Psoas muscle (tissue), 8 donors: ENCODE data around the gene LGR4. TPM values are rescaled to one million over a fixed set of nuclear protein-coding genes. Genes with fewer than 3 reads are reported as not detected.
A peak's percentile ranks its signal among the peaks of the same experiment; 100 is the strongest.

Source experiments
- ATAC-seq, 4 donors: fragments of 200-7000 bp; cut with Tn5 transposase; one replicate each; pipeline ENCODE4 v1.9.1; 2020; ENCODE audit warnings: moderate library complexity in 3 of 4, mild to moderate bottlenecking in 2 of 4
- DNase-seq, 2 donors: peaks; one replicate each; pipeline ENCODE4 v3.0.0-alpha.2; 2020
- H3K27ac ChIP-seq: fragments of 200-600 bp; one replicate; pipeline ENCODE4 v1.8.0; 2022
- H3K27me3 ChIP-seq, 3 donors: fragments of 200-600 bp in 1 of 3; one replicate each; pipeline versions ENCODE4 v1.6.1 to v1.8.0; 2013 to 2022; ENCODE audit warnings: low read length in 2 of 3, mild to moderate bottlenecking in 2 of 3, moderate library complexity in 1 of 3; ENCODE audit not compliant: insufficient read depth in 3 of 3
- H3K36me3 ChIP-seq, 2 donors: fragments of 200-600 bp in 1 of 2; one replicate each; pipeline versions ENCODE4 v1.6.1 to v1.8.0; 2013 to 2022; ENCODE audit warnings: low read depth in 1 of 2, mild to moderate bottlenecking in 1 of 2, moderate library complexity in 1 of 2; ENCODE audit not compliant: insufficient read depth in 1 of 2
- H3K4me1 ChIP-seq: fragments of 200-600 bp; one replicate; pipeline ENCODE4 v1.8.0; 2022
- H3K4me3 ChIP-seq: fragments of 200-600 bp; one replicate; pipeline ENCODE4 v1.8.0; 2022; ENCODE audit warnings: mild to moderate bottlenecking
- H3K9me3 ChIP-seq: fragments of 200-600 bp; one replicate; pipeline ENCODE4 v1.8.0; 2022
- WGBS, 3 donors: extraction: QIAGEN DNeasy Blood & Tissue Kit; methylation state at CpG; one replicate each; pipeline versions ENCODE4 v1.1.6 to v1.1.7; 2013; 5-methylcytosine and 5-hydroxymethylcytosine counted together
- intact Hi-C, 2 donors: fragments of 100-400 bp; cut with DNase I; formaldehyde crosslinking; loops; one replicate each; pipeline versions ENCODE4 v1.11.0 to v1.14.2; 2022
- polyA plus RNA-seq, 3 donors: library from polyadenylated mRNA; stranded (reverse); fragments of 200-250 nt; gene quantifications; one replicate each; pipeline ENCODE4 v1.2.3, GENCODE V29; 2013
- total RNA-seq, 4 donors: library from RNA; stranded (reverse); fragmentation: NEBNext Ultra II Directional in 2 of 4; extraction: Animal tissue kit (Norgen Biotek cat#: 25700) in 2 of 4; gene quantifications; one replicate each; pipeline versions ENCODE4 v1.2.1 to v1.2.4, GENCODE V29; 2021 to 2023
- TF ChIP-seq, protein P1 (sequence below): fragments of 200-600 bp; IDR thresholded peaks from one replicate; pipeline ENCODE4 v1.8.0; 2022; ENCODE audit warnings: antibody characterized with exemption
- donor health status: healthy with polysubstance abuse.
- donor health status: DM: no; HTN: no; CAD: no; lungs with moderate emphysema.
- donor health status: Bipolar disorder and iron deficiency.
- donor health status: healthy.
- donor health status: DM: yes; HTN: yes; CAD: no.
- donor health status: DM: no; HTN: no; CAD: no.
- donor health status: DM: no; HTN: no; CAD: no.
- donor health status: DM: yes; HTN: yes; CAD: no.

The LGR4 gene
- total and polyA plus RNA-seq, 7 donors = 3.9 to 15.2 (median 8.0) TPM

DNA sequence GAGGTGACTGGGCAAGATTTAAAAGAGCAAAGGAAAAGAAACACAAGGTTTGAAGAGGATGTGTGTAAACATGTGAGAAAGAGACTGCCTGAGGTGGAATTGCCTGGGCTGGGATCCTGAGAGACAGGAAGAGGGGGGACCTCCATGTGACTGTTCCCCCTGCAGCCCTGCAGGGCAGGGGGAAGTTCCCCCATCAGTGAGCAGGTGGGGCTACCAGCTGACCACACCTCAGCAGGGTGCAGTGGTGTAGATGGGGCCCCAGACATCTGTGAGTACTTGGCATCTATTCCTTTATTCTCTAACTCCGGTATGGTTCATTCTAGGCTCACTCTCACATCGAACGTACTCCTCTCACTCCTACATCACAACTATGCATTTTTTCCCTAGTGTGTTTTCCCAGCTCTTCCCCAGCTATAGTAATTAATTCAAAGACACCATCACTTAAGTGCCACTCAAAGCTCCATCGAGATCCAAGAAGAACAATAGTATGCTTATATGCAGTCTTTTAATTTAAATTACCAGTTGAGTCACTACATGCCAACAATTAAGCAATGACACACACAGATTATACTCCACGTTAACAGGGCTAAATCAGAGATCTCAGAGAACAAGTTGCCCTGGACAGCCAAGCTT is 42.7 kb downstream of the LGR4 start:
- H3K36me3 ChIP-seq = no peaks in the 10 kb centered on the region
- DNase-seq = no peak
- intact Hi-C loops = loop anchor here in 1 of 2 donors (5.0 kb wide), 1 partner anchor 37 kb away; no protein-coding TSS in a partner anchor
- no peak overlapping the region for H3K4me3 ChIP-seq
- no peak overlapping the region for H3K27ac ChIP-seq
- H3K27me3 ChIP-seq = no peaks in the 10 kb centered on the region
- WGBS, 3 donors = 34 to 46% (median 36%) methylated on average over 5 of the region's 5 CpGs
- peaks cover 17% of the 10 kb centered on the region for H3K4me1 ChIP-seq
- ATAC-seq = no peak
- no peaks in the 10 kb centered on the region for H3K9me3 ChIP-seq
- TF ChIP-seq, protein P1, sequence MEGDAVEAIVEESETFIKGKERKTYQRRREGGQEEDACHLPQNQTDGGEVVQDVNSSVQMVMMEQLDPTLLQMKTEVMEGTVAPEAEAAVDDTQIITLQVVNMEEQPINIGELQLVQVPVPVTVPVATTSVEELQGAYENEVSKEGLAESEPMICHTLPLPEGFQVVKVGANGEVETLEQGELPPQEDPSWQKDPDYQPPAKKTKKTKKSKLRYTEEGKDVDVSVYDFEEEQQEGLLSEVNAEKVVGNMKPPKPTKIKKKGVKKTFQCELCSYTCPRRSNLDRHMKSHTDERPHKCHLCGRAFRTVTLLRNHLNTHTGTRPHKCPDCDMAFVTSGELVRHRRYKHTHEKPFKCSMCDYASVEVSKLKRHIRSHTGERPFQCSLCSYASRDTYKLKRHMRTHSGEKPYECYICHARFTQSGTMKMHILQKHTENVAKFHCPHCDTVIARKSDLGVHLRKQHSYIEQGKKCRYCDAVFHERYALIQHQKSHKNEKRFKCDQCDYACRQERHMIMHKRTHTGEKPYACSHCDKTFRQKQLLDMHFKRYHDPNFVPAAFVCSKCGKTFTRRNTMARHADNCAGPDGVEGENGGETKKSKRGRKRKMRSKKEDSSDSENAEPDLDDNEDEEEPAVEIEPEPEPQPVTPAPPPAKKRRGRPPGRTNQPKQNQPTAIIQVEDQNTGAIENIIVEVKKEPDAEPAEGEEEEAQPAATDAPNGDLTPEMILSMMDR = no peak

DNA sequence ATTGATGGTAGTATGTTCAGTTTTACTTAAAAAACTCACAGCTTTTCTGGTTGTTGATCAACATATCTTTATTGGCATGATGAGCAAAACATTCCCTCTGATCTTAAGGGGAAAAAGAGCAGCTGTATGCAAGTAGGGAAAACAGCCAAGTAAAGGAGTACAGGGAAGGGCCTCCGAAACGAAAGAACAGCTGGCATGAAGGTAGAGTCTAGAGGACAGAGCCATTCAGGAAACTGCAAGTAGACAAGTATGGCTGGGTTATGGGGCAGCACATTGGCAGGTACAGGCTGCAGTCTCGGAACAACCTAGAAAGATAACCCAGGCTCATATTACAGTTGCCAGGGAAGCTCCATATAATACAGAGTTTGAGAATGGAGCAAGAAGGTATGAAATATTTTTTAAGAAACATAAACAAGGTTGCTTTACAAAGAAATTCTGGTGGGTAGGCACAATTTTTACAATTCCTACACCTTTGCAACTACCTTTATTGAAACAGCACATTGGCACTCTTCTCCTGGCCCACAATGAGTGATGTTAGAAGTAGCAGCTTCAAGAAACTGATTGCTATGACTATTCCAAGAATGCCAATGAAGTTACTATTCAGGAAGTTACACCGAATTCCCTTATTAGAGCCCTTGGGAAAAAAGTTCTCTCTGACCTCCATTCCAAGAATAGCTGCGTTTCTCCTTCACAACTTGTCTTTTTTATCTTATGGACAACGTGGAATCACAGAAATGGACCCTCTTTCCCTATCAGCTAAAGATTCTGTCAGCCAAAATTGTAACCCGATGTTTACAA is 45.2 kb downstream of the LGR4 start:
- intact Hi-C loops = loop anchor here in 1 of 2 donors (5.0 kb wide), 1 partner anchor 40 kb away; no protein-coding TSS in a partner anchor
- no peak overlapping the region for H3K27ac ChIP-seq
- TF ChIP-seq, protein P1 = no peak
- no peaks in the 10 kb centered on the region for H3K36me3 ChIP-seq
- H3K4me1 ChIP-seq = peaks cover 26% of the 10 kb centered on the region
- H3K4me3 ChIP-seq = peak overlapping the region; percentile 23
- WGBS, 3 donors = 45 to 54% (median 47%) methylated on average over 7 of the region's 7 CpGs
- DNase-seq (no peak), ATAC-seq (peak in 2 of 4 donors; percentile 39 to 57)
- no peaks in the 10 kb centered on the region for H3K27me3 ChIP-seq
- H3K9me3 ChIP-seq = no peaks in the 10 kb centered on the region

DNA sequence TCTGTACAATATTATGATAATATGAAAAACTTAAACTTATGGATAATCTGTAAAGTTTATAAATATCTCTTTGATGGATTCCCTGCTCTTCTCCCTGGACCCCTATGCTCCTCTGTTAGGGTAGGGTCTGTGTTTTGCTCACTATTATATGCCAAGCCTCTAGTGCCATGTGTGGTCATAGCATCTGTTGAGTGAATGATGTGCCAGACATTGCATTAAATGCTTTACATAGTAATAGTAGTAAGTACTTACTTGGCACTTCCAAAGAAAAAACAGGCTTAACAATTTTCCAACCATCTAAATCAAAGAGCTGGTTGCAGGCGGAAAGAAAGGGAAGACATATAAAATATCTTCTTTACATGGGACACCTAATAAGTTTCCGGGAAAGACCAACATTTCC is 46.8 kb downstream of the LGR4 start:
- DNase-seq (no peak), ATAC-seq (no peak)
- 79 to 84% (median 81%) methylated on average over 2 of the region's 2 CpGs for WGBS, 3 donors
- Histone ChIP-seq H3K36me3 (no peaks in the 10 kb centered on the region), H3K4me3 (no peak overlapping the region), H3K27ac (no peak overlapping the region), H3K9me3 (no peaks in the 10 kb centered on the region), H3K27me3 (no peaks in the 10 kb centered on the region), H3K4me1 (peaks cover 40% of the 10 kb centered on the region)
- intact Hi-C loops = loop anchor here (2.0 to 5.0 kb wide), 2 partner anchors 41 to 43 kb away; no protein-coding TSS in a partner anchor
- TF ChIP-seq, protein P1 = no peak

DNA sequence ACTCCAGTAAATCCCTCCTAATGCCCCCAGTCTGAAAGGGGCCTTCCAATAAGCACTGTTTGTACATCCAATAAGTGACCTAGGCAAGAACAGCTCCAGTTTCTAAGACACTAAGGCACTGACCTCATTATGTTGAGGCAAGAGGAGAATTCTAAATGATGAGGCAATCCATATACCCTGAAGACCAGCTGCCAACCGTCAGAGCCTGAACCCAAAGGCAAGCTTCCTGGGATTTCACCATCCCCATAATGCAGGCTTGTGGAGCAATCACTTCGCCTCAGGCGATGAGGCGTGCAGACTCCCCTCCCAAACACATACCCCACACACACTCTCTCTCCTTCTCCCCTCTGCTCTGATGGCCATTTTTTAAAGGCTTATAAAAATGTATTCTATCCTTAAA is 49.5 kb downstream of the LGR4 start:
- TF ChIP-seq, protein P1 = no peak
- Histone ChIP-seq H3K27ac (peak overlapping the region; percentile 52), H3K36me3 (no peaks in the 10 kb centered on the region), H3K9me3 (no peaks in the 10 kb centered on the region), H3K4me3 (no peak overlapping the region), H3K4me1 (peaks cover 59% of the 10 kb centered on the region), H3K27me3 (no peaks in the 10 kb centered on the region)
- 73 to 91% (median 79%) methylated on average over 4 of the region's 4 CpGs for WGBS, 3 donors
- peak; percentile 83 to 92 (median 90) for ATAC-seq
- DNase-seq = peak; percentile 53 to 59
- intact Hi-C loops = no loop called here
